ENCODE measurements around the gene CARHSP1. TPM values are rescaled to one million over a fixed set of nuclear protein-coding genes. Genes with fewer than 3 reads are reported as not detected.

CARHSP1 gene
- total RNA-seq, 2 donors from 2014 or later = 28.4 to 84.8 TPM

- Histone ChIP-seq H3K36me3 (peaks cover 15% of the 10 kb centered on the region), H3K27ac (peak overlapping the region; percentile 51 to 83), H3K27me3 (no peaks in the 10 kb centered on the region), H3K9me3 (no peaks in the 10 kb centered on the region), H3K4me1 (peaks cover 0 to 78% of the 10 kb centered on the region in 2 donors), H3K4me3 (no peak overlapping the region)
- DNase-seq (ENCODE audit: low spot score) = no peak
- no peak for TF ChIP-seq CTCF (IDR thresholded peaks at IDR 0.05)
Observed at GRCh38 chr16:8862309-8863130, 6.3 kb downstream of the CARHSP1 start.

DNA sequence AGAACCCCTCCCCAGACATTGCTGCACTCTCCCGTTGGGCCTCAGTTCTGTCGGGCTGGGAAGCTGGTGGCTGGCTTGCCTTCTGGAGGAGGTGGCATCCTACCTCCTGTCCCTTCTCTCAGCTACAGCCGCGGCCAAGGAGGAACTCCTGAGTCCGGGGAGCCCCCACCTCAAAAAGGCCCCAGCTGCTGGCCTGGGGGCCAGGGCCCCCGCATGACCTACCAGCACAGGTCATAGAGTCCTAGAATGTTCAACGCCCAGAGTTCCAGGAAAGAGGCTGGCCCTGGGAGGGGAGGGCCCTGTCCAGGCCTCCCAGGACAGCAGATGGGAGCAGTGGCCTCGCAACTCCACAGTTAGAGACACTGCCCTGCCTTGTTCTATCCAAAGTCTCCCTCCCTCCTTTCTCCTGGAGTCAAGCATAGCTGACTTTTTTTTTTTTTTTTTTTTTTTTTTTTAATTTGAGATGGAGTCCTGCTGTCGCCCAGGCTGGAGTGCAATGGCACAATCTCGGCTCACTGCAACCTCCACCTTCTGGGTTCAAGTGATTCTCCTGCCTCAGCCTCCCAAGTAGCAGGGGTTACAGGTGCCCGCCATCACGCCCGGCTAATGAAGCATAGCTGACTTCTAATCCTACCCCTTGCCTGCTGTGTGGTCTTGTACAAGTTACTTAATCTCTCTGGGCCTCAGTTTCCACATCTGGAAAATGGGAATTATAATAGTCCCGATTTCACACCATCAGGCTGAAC lies 7.1 kb downstream of the CARHSP1 start:
- Histone ChIP-seq H3K27ac (peak overlapping the region; percentile 39 to 57), H3K4me1 (peaks cover 0 to 70% of the 10 kb centered on the region in 2 donors)
- no peak for DNase-seq (ENCODE audit: low spot score)

DNA sequence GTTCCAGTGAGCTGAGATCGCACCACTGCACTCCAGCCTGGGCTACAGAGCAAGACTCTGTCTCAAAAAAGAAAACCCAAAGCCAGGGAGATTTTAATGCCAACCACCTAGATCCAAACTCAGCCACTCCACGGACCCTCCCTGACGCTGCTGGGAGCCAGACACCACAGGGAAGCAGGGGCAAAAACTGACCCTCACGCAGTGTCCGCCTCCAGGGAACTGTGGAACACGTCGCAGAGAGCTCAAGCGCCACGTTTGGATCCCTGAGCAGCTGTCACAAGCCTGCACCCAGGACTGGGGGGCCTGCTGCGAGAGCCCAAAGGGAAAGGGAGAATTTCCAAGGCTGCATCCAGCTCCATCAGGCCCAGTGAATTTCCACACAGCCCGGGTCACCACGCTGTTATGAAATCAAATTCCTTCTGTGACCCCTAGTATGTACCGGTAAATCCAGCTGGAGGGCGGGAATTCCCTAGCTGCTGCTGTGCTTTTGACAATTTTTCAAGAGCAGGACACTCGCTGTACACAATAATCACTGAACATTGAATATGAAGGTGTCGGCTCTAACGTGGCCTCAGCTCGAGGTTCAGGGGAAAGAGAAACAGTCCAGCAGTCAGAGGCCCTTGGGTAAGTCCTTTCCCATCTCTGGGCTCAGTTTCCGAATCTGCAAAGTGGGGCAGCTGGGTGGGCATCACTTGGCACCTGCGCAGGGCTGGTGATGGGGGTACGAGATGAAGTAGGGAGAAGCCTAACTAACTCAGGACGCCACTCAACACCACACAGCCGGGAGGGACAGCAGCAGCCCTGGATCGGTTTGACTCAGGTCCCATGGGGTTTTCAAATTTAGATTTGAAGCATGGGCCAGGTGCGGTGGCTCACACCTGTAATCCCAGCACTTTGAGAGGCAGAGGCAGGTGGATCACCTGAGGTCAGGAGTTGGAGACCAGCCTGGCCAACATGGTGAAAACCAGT lies 8.6 kb downstream of the CARHSP1 start:
- DNase-seq (ENCODE audit: low spot score) = peak; percentile 84
- H3K27me3 ChIP-seq = no peaks in the 10 kb centered on the region
- H3K4me1 ChIP-seq = peaks cover 0 to 54% of the 10 kb centered on the region in 2 donors
- no peak overlapping the region for H3K4me3 ChIP-seq
- peaks cover 26% of the 10 kb centered on the region for H3K36me3 ChIP-seq
- peak overlapping the region; percentile 39 to 48 for H3K27ac ChIP-seq
- H3K9me3 ChIP-seq = no peaks in the 10 kb centered on the region
- TF ChIP-seq CTCF (IDR thresholded peaks at IDR 0.05) = no peak

More for the DNA sequence above, 7.1 kb downstream of the CARHSP1 start:
- Histone ChIP-seq H3K4me3 (no peak overlapping the region), H3K36me3 (peaks cover 15% of the 10 kb centered on the region), H3K27me3 (no peaks in the 10 kb centered on the region), H3K9me3 (no peaks in the 10 kb centered on the region)
- TF ChIP-seq CTCF (IDR thresholded peaks at IDR 0.05) = no peak

- Histone ChIP-seq H3K9me3 (no peaks in the 10 kb centered on the region), H3K4me1 (peaks cover 0 to 45% of the 10 kb centered on the region in 2 donors), H3K36me3 (peaks cover 35% of the 10 kb centered on the region), H3K4me3 (no peak overlapping the region), H3K27ac (peak overlapping the region in 1 of 2 donors; percentile 37), H3K27me3 (no peaks in the 10 kb centered on the region)
- DNase-seq (ENCODE audit: low spot score) = no peak
- no peak for TF ChIP-seq CTCF (IDR thresholded peaks at IDR 0.05)
Observed at GRCh38 chr16:8858994-8859912, 9.6 kb downstream of the CARHSP1 start.
